ENCODE results near the gene C19orf44. TPM values are rescaled to one million over a fixed set of nuclear protein-coding genes. Genes with fewer than 3 reads are reported as not detected.
"Not testable (repeated sequence)": the region's sequence is repeated elsewhere in the genome, so short reads cannot be mapped to it uniquely, and the experiment has no call there.

The C19orf44 gene
- total RNA-seq, 2 experiments from 2014 or later: 0.78 to 1.0 TPM

- POLR2A ChIA-PET: no interaction called here
- Histone ChIP-seq H3K36me3 (ENCODE audit: insufficient read depth, low read length) (no peaks in the 10 kb centered on the region), H3K27ac (ENCODE audit: low read depth in 1 of 2, low read length in 2 of 2) (no peak overlapping the region), H3K4me1 (ENCODE audit: insufficient read depth, low read length) (peaks cover 3% of the 10 kb centered on the region), H3K9me3 (ENCODE audit: control insufficient read depth in 1 of 2, insufficient read depth in 1 of 2, low read length in 2 of 2) (no peaks in the 10 kb centered on the region), H3K27me3 (ENCODE audit: control insufficient read depth in 1 of 2, insufficient read depth in 2 of 2, low read length in 2 of 2) (no peaks in the 10 kb centered on the region), H3K4me3 (ENCODE audit: low read length) (no peak overlapping the region)
- no peaks in the 10 kb centered on the region for H3K4me1 Mint-ChIP-seq (ENCODE audit: low read depth)
- H3K4me3 Mint-ChIP-seq: no peak overlapping the region
- no peaks in the 10 kb centered on the region for H3K9me3 Mint-ChIP-seq
- CTCF ChIA-PET: no interaction called here
- intact Hi-C loops (cut with DNase I, micrococcal nuclease): no loop called here
- DNase-seq (no peak), ATAC-seq (ENCODE audit: poor library complexity) (no peak)
- no peaks in the 10 kb centered on the region for H3K27me3 Mint-ChIP-seq
- TF ChIP-seq CTCF (IDR thresholded peaks at IDR 0.05): no peak
- H3K27ac Mint-ChIP-seq: no peak overlapping the region
- no peaks in the 10 kb centered on the region for H3K36me3 Mint-ChIP-seq (ENCODE audit: low read depth)
These were observed 18.9 kb upstream of the C19orf44 start for GRCh38 chr19:16477311-16477710.

- Mint-ChIP-seq H3K4me3 (no peak overlapping the region), H3K9me3 (no peaks in the 10 kb centered on the region), H3K27me3 (no peaks in the 10 kb centered on the region), H3K4me1 (ENCODE audit: low read depth) (no peaks in the 10 kb centered on the region), H3K36me3 (ENCODE audit: low read depth) (no peaks in the 10 kb centered on the region), H3K27ac (no peak overlapping the region)
- CTCF ChIA-PET: no interaction called here
- Histone ChIP-seq H3K36me3 (ENCODE audit: insufficient read depth, low read length) (no peaks in the 10 kb centered on the region), H3K27ac (ENCODE audit: low read depth in 1 of 2, low read length in 2 of 2) (no peak overlapping the region), H3K4me1 (ENCODE audit: insufficient read depth, low read length) (no peaks in the 10 kb centered on the region), H3K9me3 (ENCODE audit: control insufficient read depth in 1 of 2, insufficient read depth in 1 of 2, low read length in 2 of 2) (no peaks in the 10 kb centered on the region), H3K27me3 (ENCODE audit: control insufficient read depth in 1 of 2, insufficient read depth in 2 of 2, low read length in 2 of 2) (no peaks in the 10 kb centered on the region), H3K4me3 (ENCODE audit: low read length) (no peak overlapping the region)
- intact Hi-C loops (cut with DNase I, micrococcal nuclease): no loop called here
- POLR2A ChIA-PET: no interaction called here
- TF ChIP-seq CTCF (IDR thresholded peaks at IDR 0.05): no peak
- DNase-seq: no peak
- no peak for ATAC-seq (ENCODE audit: poor library complexity)
These were observed 13.4 kb upstream of the C19orf44 start for GRCh38 chr19:16482745-16483144.

GRCh38 chr19:16486476-16486875 is 9.7 kb upstream of the C19orf44 start:
- H3K27me3 Mint-ChIP-seq; H3K4me3 Mint-ChIP-seq; H3K9me3 ChIP-seq (ENCODE audit: control insufficient read depth in 1 of 2, insufficient read depth in 1 of 2, low read length in 2 of 2); H3K27ac ChIP-seq (ENCODE audit: low read depth in 1 of 2, low read length in 2 of 2); H3K27me3 ChIP-seq (ENCODE audit: control insufficient read depth in 1 of 2, insufficient read depth in 2 of 2, low read length in 2 of 2); H3K4me1 ChIP-seq (ENCODE audit: insufficient read depth, low read length); CTCF ChIA-PET; H3K9me3 Mint-ChIP-seq; H3K36me3 ChIP-seq (ENCODE audit: insufficient read depth, low read length); H3K36me3 Mint-ChIP-seq (ENCODE audit: low read depth); ATAC-seq (ENCODE audit: poor library complexity); H3K4me1 Mint-ChIP-seq (ENCODE audit: low read depth); H3K4me3 ChIP-seq (ENCODE audit: low read length); intact Hi-C loops (cut with DNase I, micrococcal nuclease); H3K27ac Mint-ChIP-seq; DNase-seq: not testable (repeated sequence)
- POLR2A ChIA-PET: interaction anchor here (0.6 to 0.7 kb wide), 2 partner anchors 125 to 639 kb away, joined by 3 to 5 read pairs; no protein-coding TSS in a partner anchor

- ATAC-seq (ENCODE audit: poor library complexity) (no peak), DNase-seq (no peak)
- Mint-ChIP-seq H3K36me3 (ENCODE audit: low read depth) (peaks cover 7% of the 10 kb centered on the region), H3K9me3 (no peaks in the 10 kb centered on the region), H3K4me1 (ENCODE audit: low read depth) (peaks cover 14% of the 10 kb centered on the region), H3K27me3 (no peaks in the 10 kb centered on the region), H3K4me3 (peak overlapping the region; percentile 90), H3K27ac (peak overlapping the region; percentile 71)
- ChIA-PET CTCF (interaction anchor here (0.5 to 2.2 kb wide), 2 partner anchors 45 to 137 kb away, joined by 4 to 6 read pairs; no protein-coding TSS in a partner anchor), POLR2A (interaction anchor here (0.6 to 1.9 kb wide), 6 partner anchors 47 to 163 kb away, joined by 3 to 11 read pairs (median 3); partner anchors contain the start of gene SMIM7)
- no peak for TF ChIP-seq CTCF (IDR thresholded peaks at IDR 0.05)
- no peak overlapping the region for H3K27ac ChIP-seq (ENCODE audit: low read depth in 1 of 2, low read length in 2 of 2)
- H3K27me3 ChIP-seq (ENCODE audit: control insufficient read depth in 1 of 2, insufficient read depth in 2 of 2, low read length in 2 of 2): no peaks in the 10 kb centered on the region
- intact Hi-C loops (cut with DNase I, micrococcal nuclease): loop anchor here (1.0 kb wide), 5 partner anchors 25 to 163 kb away; partner anchors contain the start of genes CHERP (in 2 of the 2), EPS15L1 (in 1 of the 2), MED26 (in 1 of the 2) and SLC35E1 (in 1 of the 2)
- peak overlapping the region; percentile 64 for H3K4me3 ChIP-seq (ENCODE audit: low read length)
- no peaks in the 10 kb centered on the region for H3K9me3 ChIP-seq (ENCODE audit: control insufficient read depth in 1 of 2, insufficient read depth in 1 of 2, low read length in 2 of 2)
- no peaks in the 10 kb centered on the region for H3K36me3 ChIP-seq (ENCODE audit: insufficient read depth, low read length)
- peaks cover 15% of the 10 kb centered on the region for H3K4me1 ChIP-seq (ENCODE audit: insufficient read depth, low read length)
These were observed 404 bp downstream of the C19orf44 start for GRCh38 chr19:16496613-16496983.
